ENCODE measurements around the gene ESR1.

DNA sequence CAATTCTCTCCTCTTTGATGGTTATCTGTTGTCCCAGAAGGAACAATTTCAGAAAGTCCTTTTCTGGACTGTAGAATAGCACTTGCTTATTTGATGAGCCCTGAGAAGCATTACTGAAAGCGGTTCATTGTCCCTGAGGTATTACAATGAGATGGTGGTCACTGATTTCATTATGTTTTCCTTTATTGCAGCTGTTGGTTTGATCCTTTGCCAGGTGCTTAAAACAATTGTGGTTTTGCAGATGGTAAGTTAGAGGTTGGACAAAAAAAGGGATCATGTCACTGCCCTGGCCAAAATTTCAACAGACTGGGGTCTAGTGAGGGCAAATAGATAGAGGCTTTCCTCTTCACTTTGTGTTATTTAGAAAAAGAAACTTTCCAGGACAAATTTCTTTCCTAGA, 61.9 kb downstream of the ESR1 start:
- TF ChIP-seq, protein P1, sequence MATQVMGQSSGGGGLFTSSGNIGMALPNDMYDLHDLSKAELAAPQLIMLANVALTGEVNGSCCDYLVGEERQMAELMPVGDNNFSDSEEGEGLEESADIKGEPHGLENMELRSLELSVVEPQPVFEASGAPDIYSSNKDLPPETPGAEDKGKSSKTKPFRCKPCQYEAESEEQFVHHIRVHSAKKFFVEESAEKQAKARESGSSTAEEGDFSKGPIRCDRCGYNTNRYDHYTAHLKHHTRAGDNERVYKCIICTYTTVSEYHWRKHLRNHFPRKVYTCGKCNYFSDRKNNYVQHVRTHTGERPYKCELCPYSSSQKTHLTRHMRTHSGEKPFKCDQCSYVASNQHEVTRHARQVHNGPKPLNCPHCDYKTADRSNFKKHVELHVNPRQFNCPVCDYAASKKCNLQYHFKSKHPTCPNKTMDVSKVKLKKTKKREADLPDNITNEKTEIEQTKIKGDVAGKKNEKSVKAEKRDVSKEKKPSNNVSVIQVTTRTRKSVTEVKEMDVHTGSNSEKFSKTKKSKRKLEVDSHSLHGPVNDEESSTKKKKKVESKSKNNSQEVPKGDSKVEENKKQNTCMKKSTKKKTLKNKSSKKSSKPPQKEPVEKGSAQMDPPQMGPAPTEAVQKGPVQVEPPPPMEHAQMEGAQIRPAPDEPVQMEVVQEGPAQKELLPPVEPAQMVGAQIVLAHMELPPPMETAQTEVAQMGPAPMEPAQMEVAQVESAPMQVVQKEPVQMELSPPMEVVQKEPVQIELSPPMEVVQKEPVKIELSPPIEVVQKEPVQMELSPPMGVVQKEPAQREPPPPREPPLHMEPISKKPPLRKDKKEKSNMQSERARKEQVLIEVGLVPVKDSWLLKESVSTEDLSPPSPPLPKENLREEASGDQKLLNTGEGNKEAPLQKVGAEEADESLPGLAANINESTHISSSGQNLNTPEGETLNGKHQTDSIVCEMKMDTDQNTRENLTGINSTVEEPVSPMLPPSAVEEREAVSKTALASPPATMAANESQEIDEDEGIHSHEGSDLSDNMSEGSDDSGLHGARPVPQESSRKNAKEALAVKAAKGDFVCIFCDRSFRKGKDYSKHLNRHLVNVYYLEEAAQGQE (IDR thresholded peaks at IDR 0.05; ENCODE audit: low read depth, low read length), result no peak
- TF ChIP-seq RFX5 (IDR thresholded peaks at IDR 0.05; ENCODE audit: low read length) (no peak), TEAD4 (IDR thresholded peaks at IDR 0.05; ENCODE audit: borderline replicate concordance, insufficient read depth) (no peak), RAD21 (IDR thresholded peaks at IDR 0.05; ENCODE audit: low read length) (no peak), POLR2AphosphoS5 (IDR thresholded peaks at IDR 0.05; ENCODE audit: low read depth, low read length) (no peak)
- TF ChIP-seq, protein P2, sequence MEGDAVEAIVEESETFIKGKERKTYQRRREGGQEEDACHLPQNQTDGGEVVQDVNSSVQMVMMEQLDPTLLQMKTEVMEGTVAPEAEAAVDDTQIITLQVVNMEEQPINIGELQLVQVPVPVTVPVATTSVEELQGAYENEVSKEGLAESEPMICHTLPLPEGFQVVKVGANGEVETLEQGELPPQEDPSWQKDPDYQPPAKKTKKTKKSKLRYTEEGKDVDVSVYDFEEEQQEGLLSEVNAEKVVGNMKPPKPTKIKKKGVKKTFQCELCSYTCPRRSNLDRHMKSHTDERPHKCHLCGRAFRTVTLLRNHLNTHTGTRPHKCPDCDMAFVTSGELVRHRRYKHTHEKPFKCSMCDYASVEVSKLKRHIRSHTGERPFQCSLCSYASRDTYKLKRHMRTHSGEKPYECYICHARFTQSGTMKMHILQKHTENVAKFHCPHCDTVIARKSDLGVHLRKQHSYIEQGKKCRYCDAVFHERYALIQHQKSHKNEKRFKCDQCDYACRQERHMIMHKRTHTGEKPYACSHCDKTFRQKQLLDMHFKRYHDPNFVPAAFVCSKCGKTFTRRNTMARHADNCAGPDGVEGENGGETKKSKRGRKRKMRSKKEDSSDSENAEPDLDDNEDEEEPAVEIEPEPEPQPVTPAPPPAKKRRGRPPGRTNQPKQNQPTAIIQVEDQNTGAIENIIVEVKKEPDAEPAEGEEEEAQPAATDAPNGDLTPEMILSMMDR (IDR thresholded peaks at IDR 0.05), result no peak

Data from SK-N-SH (cell line).